AG09319 (cell line): ENCODE data around the gene GID4.

Source experiments
- DNase-seq: peaks from one replicate; pipeline ENCODE4 v3.0.0-alpha.2; 2010; ENCODE audit warnings: low read depth; ENCODE audit errors: extremely low read depth
- TF ChIP-seq, protein P1 (sequence below): IDR thresholded peaks from 2 replicates; pipeline ENCODE4 v1.5.1; 2011; ENCODE audit warnings: low read depth, mild to moderate bottlenecking, inconsistent platforms, low read length, moderate library complexity

GID4 gene

DNA sequence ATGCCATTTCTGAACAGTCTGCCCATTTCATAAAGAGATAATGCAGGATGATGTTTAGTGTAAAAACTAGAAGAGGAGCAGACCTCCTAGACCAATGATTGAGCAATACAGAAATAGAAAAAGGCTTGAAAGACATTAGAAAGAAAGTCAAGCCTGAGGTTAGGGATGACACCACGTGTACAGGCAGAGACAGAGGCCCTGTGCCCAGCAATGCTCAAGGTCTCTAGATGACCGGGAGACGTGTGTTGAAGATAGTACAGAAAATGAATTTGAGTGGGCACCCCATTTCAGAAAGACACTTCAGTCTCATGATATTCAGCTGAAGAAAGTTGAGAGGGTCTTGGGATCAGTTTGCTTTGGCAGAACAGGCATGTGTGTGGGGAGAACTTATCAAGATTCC lies 5.4 kb downstream of the GID4 start:
- TF ChIP-seq, protein P1, sequence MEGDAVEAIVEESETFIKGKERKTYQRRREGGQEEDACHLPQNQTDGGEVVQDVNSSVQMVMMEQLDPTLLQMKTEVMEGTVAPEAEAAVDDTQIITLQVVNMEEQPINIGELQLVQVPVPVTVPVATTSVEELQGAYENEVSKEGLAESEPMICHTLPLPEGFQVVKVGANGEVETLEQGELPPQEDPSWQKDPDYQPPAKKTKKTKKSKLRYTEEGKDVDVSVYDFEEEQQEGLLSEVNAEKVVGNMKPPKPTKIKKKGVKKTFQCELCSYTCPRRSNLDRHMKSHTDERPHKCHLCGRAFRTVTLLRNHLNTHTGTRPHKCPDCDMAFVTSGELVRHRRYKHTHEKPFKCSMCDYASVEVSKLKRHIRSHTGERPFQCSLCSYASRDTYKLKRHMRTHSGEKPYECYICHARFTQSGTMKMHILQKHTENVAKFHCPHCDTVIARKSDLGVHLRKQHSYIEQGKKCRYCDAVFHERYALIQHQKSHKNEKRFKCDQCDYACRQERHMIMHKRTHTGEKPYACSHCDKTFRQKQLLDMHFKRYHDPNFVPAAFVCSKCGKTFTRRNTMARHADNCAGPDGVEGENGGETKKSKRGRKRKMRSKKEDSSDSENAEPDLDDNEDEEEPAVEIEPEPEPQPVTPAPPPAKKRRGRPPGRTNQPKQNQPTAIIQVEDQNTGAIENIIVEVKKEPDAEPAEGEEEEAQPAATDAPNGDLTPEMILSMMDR, result no peak
- DNase-seq, result no peak

DNA sequence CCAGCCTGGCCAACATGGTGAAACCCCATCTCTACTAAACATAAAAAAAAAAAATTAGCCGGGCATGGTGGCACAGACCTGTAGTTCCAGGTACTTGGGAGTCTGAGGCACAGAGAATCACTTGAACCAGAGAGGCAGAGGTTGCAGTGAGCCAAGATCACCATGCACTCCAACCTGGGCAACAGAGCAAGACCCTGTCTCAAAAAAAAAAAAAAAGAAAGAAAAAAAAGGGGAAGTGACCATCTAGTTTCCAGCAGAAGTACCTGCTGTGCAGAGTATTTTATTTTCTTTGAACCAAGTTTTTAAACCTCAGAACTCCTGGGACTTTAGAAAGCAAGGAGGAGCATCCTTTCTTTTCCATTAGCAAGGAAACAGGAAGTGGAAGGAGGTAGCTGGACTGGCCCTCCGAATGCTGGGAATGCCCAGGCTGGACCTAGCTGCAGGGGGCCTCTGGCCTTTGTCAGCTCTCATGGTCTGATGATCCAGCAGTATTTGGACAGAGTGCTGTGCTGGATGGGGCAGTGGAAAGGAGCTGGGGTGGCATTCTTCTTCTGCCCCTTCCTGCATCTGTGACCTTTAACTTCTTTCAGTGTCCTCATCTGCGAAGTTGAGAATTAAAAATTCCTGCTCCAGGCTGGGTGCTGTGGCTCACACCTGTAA lies 6.6 kb downstream of the GID4 start:
- no peak for DNase-seq
- TF ChIP-seq, protein P1, result no peak

DNA sequence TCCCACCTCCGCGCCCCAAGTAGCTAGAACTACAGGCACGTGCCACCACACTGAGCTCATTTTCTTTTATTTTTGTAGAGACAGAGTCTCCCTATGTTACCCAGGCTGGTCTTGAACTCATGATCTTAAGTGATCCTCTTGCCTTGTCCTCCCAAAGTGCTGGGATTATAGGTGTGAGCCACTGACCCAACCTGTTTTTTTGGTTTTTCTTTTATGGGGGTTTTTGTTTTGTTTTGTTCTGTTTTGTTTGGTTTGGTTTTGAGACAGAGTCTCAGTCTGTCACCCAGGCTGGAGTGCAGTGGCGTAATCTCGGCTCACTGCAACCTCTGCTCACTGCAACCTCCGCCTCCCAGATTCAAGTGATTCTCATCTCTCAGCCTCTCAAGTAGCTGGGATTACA lies 16.4 kb downstream of the GID4 start:
- TF ChIP-seq, protein P1, result no peak
- no peak for DNase-seq

DNA sequence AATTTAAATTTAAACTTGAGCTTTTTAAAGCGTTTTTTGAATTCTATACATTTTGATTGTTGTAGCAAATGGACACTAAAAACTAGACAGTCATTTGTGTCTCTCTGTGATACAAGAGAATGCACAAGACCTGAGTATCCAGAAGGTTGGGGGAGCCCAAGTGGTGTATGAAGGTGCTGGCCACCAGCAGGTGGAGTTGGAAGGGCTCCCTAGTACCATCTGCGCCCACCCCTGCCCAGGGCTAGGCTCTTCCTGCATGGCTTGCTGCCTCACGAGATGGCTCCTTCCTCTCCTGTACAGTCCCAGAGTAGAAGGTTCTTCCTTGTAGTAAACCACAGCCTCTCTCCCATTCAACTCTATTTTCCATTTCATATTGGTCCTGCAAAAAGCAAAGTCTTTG lies 17.0 kb downstream of the GID4 start:
- TF ChIP-seq, protein P1, result no peak
- DNase-seq, result no peak

DNA sequence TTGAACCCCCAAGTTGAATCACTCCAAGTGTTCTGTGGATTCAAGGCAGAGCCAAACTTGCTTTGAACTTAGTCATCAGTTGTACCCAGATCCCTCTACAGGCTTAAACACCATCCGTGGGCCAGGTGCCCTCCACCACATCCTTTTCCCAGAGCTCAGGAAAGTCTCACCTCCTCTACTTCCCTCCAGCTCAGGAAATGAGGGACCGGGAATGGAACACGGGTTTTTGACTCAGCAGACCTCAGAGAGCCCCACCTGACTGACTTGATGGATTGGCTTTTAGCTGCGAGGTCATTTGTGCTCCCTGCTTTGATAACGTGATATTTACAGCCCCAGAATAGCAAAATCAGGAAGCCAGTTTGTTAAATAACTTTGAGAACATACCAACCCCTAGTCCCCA lies 20.1 kb downstream of the GID4 start:
- TF ChIP-seq, protein P1, result no peak
- no peak for DNase-seq

DNA sequence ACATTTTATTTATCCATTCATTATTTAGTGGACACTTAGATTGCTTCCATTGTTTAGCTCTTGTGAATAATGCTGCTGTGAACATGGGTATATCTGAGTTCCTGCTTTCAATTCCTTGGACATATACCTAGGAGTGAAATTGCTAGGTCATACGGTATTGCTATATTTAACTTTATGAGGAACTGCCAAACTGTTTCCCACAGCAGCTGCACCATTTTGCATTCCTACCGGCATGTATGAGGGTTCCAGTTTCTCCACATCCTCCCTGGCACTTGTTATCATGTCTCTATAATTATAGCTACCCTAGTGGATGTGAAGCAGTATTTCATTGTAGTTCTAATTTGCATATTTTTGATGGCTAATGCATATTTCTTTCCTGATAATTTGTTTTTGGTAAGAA lies 24.8 kb downstream of the GID4 start:
- DNase-seq, result no peak
- TF ChIP-seq, protein P1, result no peak

DNA sequence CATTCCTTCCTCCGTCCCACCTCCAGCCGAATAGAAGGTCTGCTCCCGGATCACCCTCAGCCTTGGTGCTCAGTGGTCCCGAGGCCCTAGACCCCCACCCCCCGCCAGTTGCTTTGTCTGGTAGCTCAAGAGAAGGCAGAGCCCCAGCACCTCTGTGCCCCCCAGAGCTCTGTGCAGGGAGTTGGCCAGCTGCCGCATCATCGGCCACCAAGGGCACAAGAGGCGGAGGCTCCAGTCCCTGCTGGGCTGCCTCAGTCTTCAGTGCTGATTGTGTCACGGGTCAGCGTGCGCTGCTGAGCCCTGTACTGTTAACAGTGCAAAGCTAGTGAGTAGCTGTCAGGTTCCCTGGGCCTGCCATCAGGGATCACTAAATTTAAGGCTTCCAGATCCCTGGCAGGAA lies 26.3 kb downstream of the GID4 start:
- TF ChIP-seq, protein P1, result no peak
- no peak for DNase-seq
